Bronchial epithelial cell (primary cell): Measurements from ENCODE around the gene CDK5. TPM values are rescaled to one million over a fixed set of nuclear protein-coding genes. Genes with fewer than 3 reads are reported as not detected.

Source experiments
- DNase-seq: peaks from one replicate; pipeline ENCODE4 v3.0.0-alpha.2; 2010; ENCODE audit warnings: low read depth
- FAIRE-seq: peaks from 2 replicates; lab custom pipeline; 2011; peaks lifted over from hg19 to GRCh38; lab: Jason Lieb, UNC
- H3K27me3 ChIP-seq: 2 replicates; pipeline ENCODE4 v1.5.1; 2011; ENCODE audit warnings: low read length; ENCODE audit not compliant: control insufficient read depth, insufficient read depth
- H3K36me3 ChIP-seq: 2 replicates; pipeline ENCODE4 v1.5.1; 2011; ENCODE audit warnings: low read length; ENCODE audit not compliant: control insufficient read depth, insufficient read depth
- H3K4me3 ChIP-seq: 2 replicates; pipeline ENCODE4 v1.5.1; 2011; ENCODE audit warnings: mild to moderate bottlenecking, low read depth, low read length, control low read depth
- total RNA-seq: library from RNA; depleted of rRNA; stranded (reverse); fragments of >200 nt; gene quantifications from 2 replicates; pipeline ENCODE4 v1.2.1, GENCODE V29; 2014
- TF ChIP-seq, protein P1 (sequence below): IDR thresholded peaks from 2 replicates; pipeline ENCODE4 v1.5.1; 2011; ENCODE audit warnings: mild to moderate bottlenecking, moderate library complexity, low read length, control low read depth, inconsistent platforms; ENCODE audit not compliant: insufficient read depth, severe bottlenecking

The CDK5 gene
- total RNA-seq, 1 donor from 2014 or later = 12.4 TPM

DNA sequence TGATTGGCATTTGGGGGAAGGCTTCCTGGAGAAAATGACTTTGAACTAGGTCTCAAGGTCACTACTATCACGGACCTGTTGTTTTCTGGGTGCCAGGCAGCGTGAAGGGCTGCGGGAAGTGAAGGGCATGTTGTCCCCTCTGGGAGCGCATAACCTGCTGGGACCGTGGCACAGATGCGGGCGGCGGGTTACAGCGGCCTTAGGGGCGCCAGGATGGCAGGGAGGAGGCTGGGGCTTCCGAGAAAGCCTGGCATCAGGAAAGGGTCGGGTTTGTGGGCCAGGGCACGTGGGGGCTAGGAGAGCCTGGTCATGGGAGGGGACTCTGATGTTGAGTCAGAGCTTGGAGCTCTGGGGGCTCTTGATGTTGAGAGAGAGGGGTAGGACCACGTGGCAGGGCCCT is 7.8 kb upstream of the CDK5 start:
- no peak for FAIRE-seq
- TF ChIP-seq, protein P1, sequence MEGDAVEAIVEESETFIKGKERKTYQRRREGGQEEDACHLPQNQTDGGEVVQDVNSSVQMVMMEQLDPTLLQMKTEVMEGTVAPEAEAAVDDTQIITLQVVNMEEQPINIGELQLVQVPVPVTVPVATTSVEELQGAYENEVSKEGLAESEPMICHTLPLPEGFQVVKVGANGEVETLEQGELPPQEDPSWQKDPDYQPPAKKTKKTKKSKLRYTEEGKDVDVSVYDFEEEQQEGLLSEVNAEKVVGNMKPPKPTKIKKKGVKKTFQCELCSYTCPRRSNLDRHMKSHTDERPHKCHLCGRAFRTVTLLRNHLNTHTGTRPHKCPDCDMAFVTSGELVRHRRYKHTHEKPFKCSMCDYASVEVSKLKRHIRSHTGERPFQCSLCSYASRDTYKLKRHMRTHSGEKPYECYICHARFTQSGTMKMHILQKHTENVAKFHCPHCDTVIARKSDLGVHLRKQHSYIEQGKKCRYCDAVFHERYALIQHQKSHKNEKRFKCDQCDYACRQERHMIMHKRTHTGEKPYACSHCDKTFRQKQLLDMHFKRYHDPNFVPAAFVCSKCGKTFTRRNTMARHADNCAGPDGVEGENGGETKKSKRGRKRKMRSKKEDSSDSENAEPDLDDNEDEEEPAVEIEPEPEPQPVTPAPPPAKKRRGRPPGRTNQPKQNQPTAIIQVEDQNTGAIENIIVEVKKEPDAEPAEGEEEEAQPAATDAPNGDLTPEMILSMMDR = no peak
- Histone ChIP-seq H3K36me3 (peaks cover 34% of the 10 kb centered on the region), H3K27me3 (no peaks in the 10 kb centered on the region), H3K4me3 (no peak overlapping the region)
- DNase-seq = no peak

DNA sequence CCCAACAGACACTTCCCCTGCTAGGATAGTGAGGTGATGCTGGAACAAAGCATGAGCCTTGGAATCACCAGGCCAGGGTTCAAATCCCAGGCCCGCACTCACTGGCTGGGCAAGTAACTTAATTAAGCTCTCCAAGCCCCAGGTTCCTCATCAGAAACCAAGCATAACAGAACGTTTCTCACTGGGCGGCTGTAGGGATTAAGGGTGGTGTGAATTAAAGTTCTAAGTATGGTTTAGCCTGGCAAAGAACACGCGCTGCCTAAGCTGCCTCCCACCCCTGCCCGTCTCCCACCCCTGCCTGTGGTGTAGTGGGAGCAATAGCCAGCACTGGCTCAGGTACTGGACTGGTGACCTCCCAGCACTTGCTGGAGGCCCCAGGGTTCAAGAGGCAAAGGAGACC is 7.3 kb upstream of the CDK5 start:
- Histone ChIP-seq H3K4me3 (no peak overlapping the region), H3K36me3 (peaks cover 30% of the 10 kb centered on the region), H3K27me3 (no peaks in the 10 kb centered on the region)
- FAIRE-seq (no peak), DNase-seq (no peak)
- TF ChIP-seq, protein P1 = no peak

DNA sequence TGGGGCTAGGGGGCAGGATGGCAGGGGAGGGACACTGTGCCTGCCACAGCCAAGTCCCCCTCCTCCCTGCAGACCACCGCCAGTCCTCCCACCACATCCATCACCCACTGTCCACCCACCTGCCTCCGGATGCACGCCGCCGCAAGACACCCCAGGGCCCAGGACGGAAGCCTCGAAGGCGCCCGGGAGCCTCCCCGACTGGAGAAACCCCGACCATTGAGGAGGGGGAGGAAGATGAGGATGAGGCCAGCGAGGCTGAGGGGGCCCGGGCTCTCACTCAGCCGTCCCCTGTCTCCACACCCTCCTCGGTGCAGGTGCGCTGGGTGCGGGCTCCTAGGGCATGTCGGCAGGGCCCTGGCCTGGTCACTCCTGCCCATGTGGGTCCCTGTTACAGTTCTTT is 6.8 kb upstream of the CDK5 start:
- Histone ChIP-seq H3K4me3 (no peak overlapping the region), H3K27me3 (no peaks in the 10 kb centered on the region), H3K36me3 (peaks cover 25% of the 10 kb centered on the region)
- TF ChIP-seq, protein P1 = no peak
- FAIRE-seq = no peak
- DNase-seq = no peak

DNA sequence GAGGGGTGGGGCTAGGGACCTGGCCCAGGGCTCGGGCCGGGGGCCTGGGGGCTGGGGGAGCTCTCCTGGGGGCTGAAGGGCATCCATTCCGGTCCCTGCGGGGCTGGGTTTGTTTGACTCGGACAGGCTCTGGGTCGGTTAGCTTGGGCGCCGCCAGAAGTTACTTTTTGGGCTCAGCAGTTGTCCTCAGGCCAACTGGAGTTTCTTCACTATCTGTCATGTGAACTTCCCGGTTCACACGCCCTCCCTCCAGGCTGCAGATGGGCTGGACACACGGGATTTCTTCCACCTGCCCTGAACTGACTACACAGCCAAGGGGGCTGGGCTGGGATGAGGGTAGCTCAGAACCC is 5.5 kb upstream of the CDK5 start:
- DNase-seq = no peak
- FAIRE-seq = no peak
- TF ChIP-seq, protein P1 = no peak
- no peak overlapping the region for H3K4me3 ChIP-seq
- H3K36me3 ChIP-seq = peaks cover 21% of the 10 kb centered on the region
- H3K27me3 ChIP-seq = no peaks in the 10 kb centered on the region

DNA sequence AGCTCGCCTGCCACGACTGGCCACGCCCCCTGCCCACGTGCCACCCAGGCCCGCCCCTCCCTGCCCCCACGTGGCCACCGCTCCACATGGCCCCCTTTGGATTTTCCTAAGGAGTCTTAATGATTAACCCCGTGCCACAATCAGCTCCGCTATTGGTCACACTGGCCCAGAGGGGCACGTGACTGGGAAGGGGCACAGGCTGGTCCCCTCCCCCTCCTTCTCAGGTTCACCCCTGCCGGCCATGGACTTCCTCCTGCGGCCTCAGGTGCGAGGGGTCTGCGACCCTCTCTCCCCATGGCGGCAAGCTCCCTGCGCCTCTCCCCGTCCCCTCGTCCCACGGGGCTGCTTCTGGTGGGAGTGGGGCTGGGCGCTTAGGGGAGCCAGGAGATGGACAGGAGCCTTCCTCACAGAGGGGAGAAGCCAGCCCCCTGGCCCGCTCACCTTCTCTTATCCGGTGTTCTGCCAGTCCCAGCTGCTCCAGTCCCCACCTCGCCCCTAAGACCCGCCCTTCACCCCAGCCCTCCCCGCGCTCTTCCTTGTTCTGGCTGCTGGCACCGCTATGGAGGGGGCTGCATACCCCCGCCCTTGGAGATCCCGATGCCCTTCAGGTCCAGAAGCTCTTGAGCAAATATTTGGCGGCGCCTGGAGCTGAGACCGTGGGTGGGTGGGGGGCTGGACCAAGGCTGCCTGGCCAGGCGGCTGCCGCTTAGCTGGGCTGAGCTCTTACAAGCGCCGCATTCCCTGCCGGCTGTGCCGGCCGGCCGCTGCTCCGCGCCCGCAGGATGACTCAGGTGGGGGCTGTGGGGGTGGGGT is 4.9 kb upstream of the CDK5 start:
- DNase-seq (no peak), FAIRE-seq (no peak)
- Histone ChIP-seq H3K4me3 (peak overlapping the region; percentile 2), H3K27me3 (no peaks in the 10 kb centered on the region), H3K36me3 (peaks cover 17% of the 10 kb centered on the region)
- TF ChIP-seq, protein P1 = no peak

DNA sequence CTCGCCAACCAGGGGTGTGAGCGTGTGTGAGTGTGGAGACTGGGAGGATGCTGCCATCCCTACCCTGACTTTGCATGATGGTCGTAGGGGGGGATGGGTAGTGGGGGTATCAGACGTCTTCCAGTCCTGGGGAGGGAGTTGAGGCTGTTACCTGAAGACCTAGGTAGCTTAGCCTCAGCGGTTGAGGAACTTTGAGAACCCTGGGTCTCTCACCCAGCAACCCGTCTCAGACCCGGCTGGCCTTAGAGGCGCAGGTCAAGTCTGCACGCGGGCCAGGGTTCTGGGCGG is 4.4 kb upstream of the CDK5 start:
- FAIRE-seq = no peak
- no peak overlapping the region for H3K4me3 ChIP-seq
- no peaks in the 10 kb centered on the region for H3K27me3 ChIP-seq

More for the DNA sequence above, 4.4 kb upstream of the CDK5 start:
- TF ChIP-seq, protein P1 = no peak
- H3K36me3 ChIP-seq = peaks cover 14% of the 10 kb centered on the region
- DNase-seq = no peak
